Naive B cell (primary cell): ENCODE data around the gene CCDC127. TPM values are rescaled to one million over a fixed set of nuclear protein-coding genes. Genes with fewer than 3 reads are reported as not detected.
A peak's percentile ranks its signal among the peaks of the same experiment; 100 is the strongest.
"Not testable (repeated sequence)": the region's sequence is repeated elsewhere in the genome, so short reads cannot be mapped to it uniquely, and the experiment has no call there.

Experiments
- ATAC-seq, 2 donors: fragments of 150-1000 bp; cut with Tn5 transposase; 2 replicates each; pipeline ENCODE4 v1.10.0; 2021; ENCODE audit warnings: low read depth in 2 of 2, mild to moderate bottlenecking in 2 of 2, moderate library complexity in 2 of 2
- DNase-seq: peaks from one replicate; pipeline ENCODE4 v3.0.0; 2022
- H3K27ac Mint-ChIP-seq, 6 donors: one replicate each; pipeline ENCODE4 v1.8.0; 2020 to 2022; ENCODE audit warnings: mild to moderate bottlenecking in 6 of 6, mixed read lengths in 6 of 6, moderate library complexity in 5 of 6, inconsistent platforms in 2 of 6
- H3K27me3 Mint-ChIP-seq, 3 donors: one replicate each; pipeline ENCODE4 v1.8.0; 2021 to 2022; ENCODE audit warnings: mixed read lengths in 3 of 3, mild to moderate bottlenecking in 1 of 3
- H3K36me3 Mint-ChIP-seq, 2 donors: one replicate each; pipeline ENCODE4 v1.8.0; 2020 to 2022; ENCODE audit warnings: mixed read lengths in 2 of 2, inconsistent platforms in 1 of 2, mild to moderate bottlenecking in 1 of 2
- H3K4me1 Mint-ChIP-seq, 3 donors: one replicate each; pipeline ENCODE4 v1.8.0; 2020 to 2022; ENCODE audit warnings: mixed read lengths in 3 of 3, inconsistent platforms in 1 of 3, mild to moderate bottlenecking in 1 of 3, moderate library complexity in 1 of 3
- H3K4me3 Mint-ChIP-seq, 8 donors: one replicate each; pipeline ENCODE4 v1.8.0; 2020 to 2022; ENCODE audit warnings: mild to moderate bottlenecking in 8 of 8, mixed read lengths in 8 of 8, moderate library complexity in 8 of 8, inconsistent platforms in 2 of 8
- H3K9me3 Mint-ChIP-seq, 7 donors: one replicate each; pipeline ENCODE4 v1.8.0; 2020 to 2022; ENCODE audit warnings: mixed read lengths in 7 of 7, mild to moderate bottlenecking in 5 of 7, inconsistent platforms in 2 of 7, moderate library complexity in 1 of 7
- polyA plus RNA-seq, 6 donors: library from polyadenylated mRNA; unstranded; fragments of 300-500 nt; fragmentation: Illumina TruSeq; gene quantifications; one replicate each; pipeline ENCODE4 v1.2.3, GENCODE V29; 2021; ENCODE audit warnings: low read depth in 6 of 6

CCDC127 gene
- polyA plus RNA-seq, 6 donors from 2014 or later: 1.7 to 5.8 (median 2.5) TPM

DNA sequence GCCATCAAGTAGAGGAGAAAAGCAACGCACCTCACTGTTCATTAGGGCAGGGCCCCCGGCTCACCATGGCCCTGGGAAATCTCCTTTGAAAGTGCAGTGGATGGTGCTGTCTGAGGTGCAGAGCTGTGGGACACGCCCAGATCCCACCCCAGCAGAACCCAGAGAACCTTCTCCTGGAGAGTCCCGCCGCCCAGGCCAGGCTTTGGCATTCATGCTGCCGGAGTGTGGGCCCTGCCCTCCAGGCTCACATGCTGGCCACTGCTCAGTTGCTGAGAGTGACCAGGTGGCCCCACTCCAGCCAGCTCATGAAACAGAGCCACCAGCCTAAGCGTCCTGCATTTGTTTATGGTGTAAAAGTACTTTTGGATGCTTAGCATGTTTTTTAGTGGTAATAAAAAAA is 50.4 kb downstream of the CCDC127 start:
- no peak for ATAC-seq
- H3K27me3 Mint-ChIP-seq: no peaks in the 10 kb centered on the region
- H3K4me1 Mint-ChIP-seq: no peaks in the 10 kb centered on the region
- no peak overlapping the region for H3K27ac Mint-ChIP-seq
- no peak overlapping the region for H3K4me3 Mint-ChIP-seq
- no peak for DNase-seq
- H3K36me3 Mint-ChIP-seq: no peaks in the 10 kb centered on the region
- peaks cover 0 to 2% (median 0%) of the 10 kb centered on the region in 7 donors for H3K9me3 Mint-ChIP-seq

DNA sequence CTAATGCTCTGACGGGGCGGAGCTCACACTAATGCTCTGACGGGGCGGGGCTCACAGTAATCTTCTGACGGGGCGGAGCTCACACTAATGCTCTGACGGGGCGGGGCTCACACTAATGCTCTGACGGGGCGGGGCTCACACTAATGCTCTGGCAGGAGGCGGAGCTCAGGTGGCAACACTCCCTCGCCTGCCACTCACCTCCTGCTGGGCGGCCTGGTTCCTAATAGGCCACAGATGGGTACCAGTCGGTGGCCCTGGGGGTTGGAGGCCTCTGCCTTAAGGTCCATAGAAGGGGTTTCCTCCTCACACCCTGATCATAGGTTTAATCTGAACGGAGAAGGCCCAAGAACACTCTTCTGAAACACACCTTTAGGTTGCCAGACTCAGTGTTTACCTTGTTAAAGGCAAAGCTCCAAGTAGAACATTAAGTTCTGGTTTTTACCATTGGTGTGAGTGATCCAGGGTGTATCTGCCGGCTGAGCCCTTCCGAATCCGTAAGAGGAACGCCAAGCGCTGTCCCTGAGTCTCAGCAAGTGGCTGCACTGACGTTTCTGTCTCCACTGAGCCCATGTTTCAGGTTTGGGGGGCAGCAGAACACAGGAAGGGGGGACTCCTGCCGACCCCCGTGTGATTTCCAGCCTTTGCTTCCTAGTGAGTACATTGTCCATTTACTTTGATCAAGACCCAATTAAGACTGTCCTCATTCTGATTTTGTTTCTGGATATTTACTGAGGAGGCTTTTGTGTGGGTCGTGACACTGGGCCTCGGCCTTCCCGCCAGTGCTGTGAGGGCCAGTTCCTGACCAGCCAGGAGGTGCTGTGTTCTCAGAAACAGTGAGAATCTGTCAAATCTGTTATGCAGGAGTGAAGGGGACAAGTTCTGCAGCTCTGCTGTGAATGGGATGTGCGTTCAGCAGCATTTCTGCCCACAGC is 51.2 kb downstream of the CCDC127 start:
- H3K4me3 Mint-ChIP-seq: no peak overlapping the region
- no peaks in the 10 kb centered on the region for H3K4me1 Mint-ChIP-seq
- H3K36me3 Mint-ChIP-seq: no peaks in the 10 kb centered on the region
- H3K9me3 Mint-ChIP-seq: peaks cover 0 to 2% (median 0%) of the 10 kb centered on the region in 7 donors
- ATAC-seq (no peak), DNase-seq (no peak)
- H3K27me3 Mint-ChIP-seq: no peaks in the 10 kb centered on the region
- H3K27ac Mint-ChIP-seq: no peak overlapping the region

DNA sequence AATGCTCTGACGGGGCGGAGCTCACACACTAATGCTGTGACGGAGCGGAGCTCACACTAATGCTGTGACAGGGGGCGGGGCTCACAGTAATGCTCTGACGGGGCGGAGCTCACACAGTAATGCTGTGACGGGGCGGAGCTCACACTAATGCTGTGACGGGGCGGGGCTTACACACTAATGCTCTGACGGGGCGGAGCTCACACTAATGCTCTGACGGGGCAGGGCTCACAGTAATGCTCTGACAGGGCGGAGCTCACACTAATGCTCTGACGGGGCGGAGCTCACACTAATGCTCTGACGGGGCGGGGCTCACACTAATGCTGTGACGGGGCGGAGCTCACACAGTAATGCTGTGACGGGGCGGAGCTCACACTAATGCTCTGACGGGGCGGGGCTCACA is 53.2 kb downstream of the CCDC127 start:
- not testable (repeated sequence) for ATAC-seq, H3K9me3 Mint-ChIP-seq, H3K4me1 Mint-ChIP-seq, H3K27me3 Mint-ChIP-seq, H3K27ac Mint-ChIP-seq, DNase-seq, H3K4me3 Mint-ChIP-seq, H3K36me3 Mint-ChIP-seq

GRCh38 chr5:164244-164643 is 53.7 kb downstream of the CCDC127 start:
- Mint-ChIP-seq H3K9me3 (peaks cover 0 to 2% (median 0%) of the 10 kb centered on the region in 7 donors), H3K4me1 (no peaks in the 10 kb centered on the region), H3K36me3 (no peaks in the 10 kb centered on the region), H3K27me3 (peaks cover 0 to 12% (median 7%) of the 10 kb centered on the region in 3 donors), H3K27ac (peak overlapping the region in 1 of 6 donors; percentile 65), H3K4me3 (no peak overlapping the region)
- DNase-seq (no peak), ATAC-seq (no peak)

- H3K4me1 Mint-ChIP-seq: no peaks in the 10 kb centered on the region
- peak overlapping the region in 2 of 6 donors; percentile 63 to 65 for H3K27ac Mint-ChIP-seq
- ATAC-seq (no peak), DNase-seq (no peak)
- H3K9me3 Mint-ChIP-seq: peaks cover 0 to 2% (median 0%) of the 10 kb centered on the region in 7 donors
- peaks cover 0 to 17% (median 7%) of the 10 kb centered on the region in 3 donors for H3K27me3 Mint-ChIP-seq
- no peaks in the 10 kb centered on the region for H3K36me3 Mint-ChIP-seq
- H3K4me3 Mint-ChIP-seq: no peak overlapping the region
Observed at GRCh38 chr5:163841-164240, 54.1 kb downstream of the CCDC127 start.

DNA sequence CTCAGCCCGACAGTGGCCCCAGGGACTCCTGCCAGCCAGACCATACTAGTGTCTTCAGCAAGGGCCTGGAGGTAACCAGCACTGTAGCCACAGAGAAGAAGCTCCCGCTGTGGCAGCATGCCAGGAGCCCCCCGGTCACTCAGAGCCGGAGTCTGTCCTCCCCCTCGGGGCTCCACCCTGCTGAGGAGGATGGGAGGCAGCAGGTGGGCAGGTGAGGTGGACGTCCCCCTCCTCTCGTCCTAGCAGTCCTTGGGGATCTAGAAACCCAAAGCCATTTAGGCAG is 54.7 kb downstream of the CCDC127 start:
- no peak for DNase-seq
- peaks cover 0 to 2% (median 0%) of the 10 kb centered on the region in 7 donors for H3K9me3 Mint-ChIP-seq
- peaks cover 0 to 22% (median 7%) of the 10 kb centered on the region in 3 donors for H3K27me3 Mint-ChIP-seq
- no peak overlapping the region for H3K27ac Mint-ChIP-seq
- no peak for ATAC-seq
- no peaks in the 10 kb centered on the region for H3K36me3 Mint-ChIP-seq
- H3K4me3 Mint-ChIP-seq: no peak overlapping the region
- H3K4me1 Mint-ChIP-seq: no peaks in the 10 kb centered on the region

GRCh38 chr5:162565-163337 is 55.2 kb downstream of the CCDC127 start:
- no peak overlapping the region for H3K4me3 Mint-ChIP-seq
- ATAC-seq (no peak), DNase-seq (no peak)
- H3K4me1 Mint-ChIP-seq: no peaks in the 10 kb centered on the region
- H3K36me3 Mint-ChIP-seq: no peaks in the 10 kb centered on the region
- peaks cover 0 to 24% (median 7%) of the 10 kb centered on the region in 3 donors for H3K27me3 Mint-ChIP-seq
- peaks cover 0 to 2% (median 0%) of the 10 kb centered on the region in 7 donors for H3K9me3 Mint-ChIP-seq
- no peak overlapping the region for H3K27ac Mint-ChIP-seq

- no peak for ATAC-seq
- peaks cover 0 to 24% (median 7%) of the 10 kb centered on the region in 3 donors for H3K27me3 Mint-ChIP-seq
- DNase-seq: no peak
- no peak overlapping the region for H3K4me3 Mint-ChIP-seq
- H3K4me1 Mint-ChIP-seq: no peaks in the 10 kb centered on the region
- no peaks in the 10 kb centered on the region for H3K36me3 Mint-ChIP-seq
- peaks cover 0 to 2% (median 0%) of the 10 kb centered on the region in 7 donors for H3K9me3 Mint-ChIP-seq
- no peak overlapping the region for H3K27ac Mint-ChIP-seq
Observed at GRCh38 chr5:162190-162564, 55.8 kb downstream of the CCDC127 start.

- Mint-ChIP-seq H3K27ac (no peak overlapping the region), H3K4me3 (no peak overlapping the region), H3K36me3 (no peaks in the 10 kb centered on the region), H3K27me3 (peaks cover 0 to 24% (median 7%) of the 10 kb centered on the region in 3 donors), H3K4me1 (no peaks in the 10 kb centered on the region), H3K9me3 (peaks cover 0 to 2% (median 0%) of the 10 kb centered on the region in 7 donors)
- ATAC-seq (no peak), DNase-seq (no peak)
Observed at GRCh38 chr5:161803-162110, 56.2 kb downstream of the CCDC127 start.

GRCh38 chr5:160921-161802 is 56.8 kb downstream of the CCDC127 start:
- ATAC-seq: no peak
- H3K36me3 Mint-ChIP-seq: no peaks in the 10 kb centered on the region
- no peak overlapping the region for H3K4me3 Mint-ChIP-seq
- peaks cover 0 to 24% (median 7%) of the 10 kb centered on the region in 3 donors for H3K27me3 Mint-ChIP-seq
- H3K9me3 Mint-ChIP-seq: peaks cover 0 to 2% (median 0%) of the 10 kb centered on the region in 7 donors
- H3K4me1 Mint-ChIP-seq: no peaks in the 10 kb centered on the region
- no peak for DNase-seq
- H3K27ac Mint-ChIP-seq: no peak overlapping the region

DNA sequence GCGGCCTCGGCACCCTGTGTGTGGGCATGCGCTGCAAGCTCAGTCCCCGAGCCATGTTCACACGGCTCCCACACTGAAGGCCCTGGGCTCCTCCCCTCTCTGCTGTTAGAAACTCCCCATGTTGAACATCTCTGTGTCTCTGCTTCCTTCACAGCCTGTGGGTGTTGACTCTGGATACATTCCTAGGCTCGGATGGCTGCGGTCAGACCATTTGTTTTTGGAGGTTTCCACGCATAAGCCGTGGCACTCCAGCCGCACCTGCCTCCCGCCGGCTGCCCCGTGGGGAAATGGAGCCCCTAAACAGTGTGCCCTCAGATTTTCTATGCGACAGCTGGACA is 57.8 kb downstream of the CCDC127 start:
- ATAC-seq: no peak
- peaks cover 0 to 2% (median 0%) of the 10 kb centered on the region in 7 donors for H3K9me3 Mint-ChIP-seq
- H3K36me3 Mint-ChIP-seq: no peaks in the 10 kb centered on the region
- no peak for DNase-seq
- H3K27ac Mint-ChIP-seq: peak overlapping the region in 1 of 6 donors; percentile 15
- no peak overlapping the region for H3K4me3 Mint-ChIP-seq
- peaks cover 0 to 24% (median 7%) of the 10 kb centered on the region in 3 donors for H3K27me3 Mint-ChIP-seq
- no peaks in the 10 kb centered on the region for H3K4me1 Mint-ChIP-seq

DNA sequence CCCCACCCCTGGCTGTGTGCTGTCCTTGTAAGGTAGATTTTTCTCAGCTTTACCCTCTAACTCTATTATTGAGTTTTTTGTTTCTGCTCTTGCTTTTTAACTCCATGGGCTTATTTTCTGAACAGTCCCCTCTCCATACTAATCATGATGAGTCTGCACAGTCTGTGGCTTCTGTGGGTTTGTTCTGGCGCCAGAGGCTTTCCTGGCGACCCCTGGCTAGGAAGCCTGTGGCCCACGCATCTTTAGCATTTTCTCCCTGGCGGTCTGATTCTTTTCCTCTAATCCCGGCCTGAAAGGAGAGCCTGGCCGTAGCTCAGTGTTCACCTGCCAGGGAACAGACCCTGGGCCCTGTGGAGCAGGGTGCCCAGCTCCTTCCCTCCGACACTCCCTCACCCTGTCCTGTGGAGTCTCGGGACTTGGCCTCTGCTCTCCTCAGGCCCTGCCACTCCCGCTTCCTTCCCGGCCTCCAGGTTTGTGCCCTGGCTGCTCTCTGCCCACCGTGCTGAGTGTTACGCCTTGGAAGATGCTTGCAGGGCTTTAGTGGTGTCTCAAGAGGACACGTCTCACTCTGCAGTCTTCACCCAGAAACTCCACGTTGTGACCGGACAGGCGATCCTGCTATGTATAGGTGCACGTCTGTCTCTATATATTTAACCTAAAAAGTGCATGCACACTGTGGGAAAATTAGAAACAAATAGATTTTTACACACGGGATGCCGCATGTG is 58.3 kb downstream of the CCDC127 start:
- H3K27me3 Mint-ChIP-seq: peaks cover 0 to 24% (median 7%) of the 10 kb centered on the region in 3 donors
- H3K4me1 Mint-ChIP-seq: no peaks in the 10 kb centered on the region
- H3K36me3 Mint-ChIP-seq: no peaks in the 10 kb centered on the region
- no peak for DNase-seq
- H3K27ac Mint-ChIP-seq: no peak overlapping the region
- ATAC-seq: no peak
- peaks cover 0 to under 1% (median 0%) of the 10 kb centered on the region in 7 donors for H3K9me3 Mint-ChIP-seq
- no peak overlapping the region for H3K4me3 Mint-ChIP-seq
